DMS153 treated with DMSO at 0.1 percent for 48 hours (cell line): ENCODE data around the gene CAMK4.
A peak's percentile ranks its signal among the peaks of the same experiment; 100 is the strongest.

Source experiments
- DNase-seq: peaks from one replicate; lab custom pipeline; 2025; ENCODE audit not compliant: unreplicated experiment; lab: John Stamatoyannopoulos, UW

Gene CAMK4

GRCh38 chr5:111480346-111480745, 256.2 kb downstream of the CAMK4 start:
- DNase-seq: no peak

DNA sequence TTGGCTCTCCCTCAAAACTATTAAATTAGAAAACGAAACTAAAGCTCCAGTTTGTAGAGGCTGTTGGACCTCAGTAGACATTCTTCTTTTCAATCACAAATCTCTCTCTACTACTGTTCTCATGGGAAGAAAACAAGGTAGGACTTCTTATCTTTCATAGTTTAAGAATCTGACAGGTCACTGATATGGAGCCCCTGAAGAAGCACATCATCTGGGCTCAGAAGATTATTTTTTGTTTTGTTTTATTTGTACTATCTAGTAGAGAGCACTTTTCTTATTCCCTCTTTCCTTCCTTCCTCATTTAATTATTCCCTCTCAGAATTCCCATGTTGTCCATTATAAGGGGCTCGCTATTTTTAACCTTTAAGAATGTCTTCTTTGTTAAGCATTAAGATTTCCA, 261.9 kb downstream of the CAMK4 start:
- no peak for DNase-seq

DNA sequence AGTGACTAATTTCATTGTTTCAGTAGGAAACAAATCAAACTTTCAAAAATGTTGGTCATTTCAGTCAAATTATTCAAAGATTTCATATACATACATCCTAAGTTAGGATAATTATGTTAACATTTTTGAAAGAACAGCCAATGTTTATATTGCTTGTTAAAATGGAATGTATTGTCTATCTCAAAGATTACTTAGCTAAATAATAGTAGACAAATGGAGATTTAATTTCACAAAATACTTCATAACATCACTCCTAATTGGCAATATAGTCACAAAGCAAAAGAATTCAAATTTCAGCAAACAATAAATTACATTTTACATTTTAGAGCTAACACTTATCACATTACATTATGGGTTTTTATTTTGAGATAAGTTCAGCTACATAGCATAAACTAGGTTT, 262.7 kb downstream of the CAMK4 start:
- no peak for DNase-seq

DNA sequence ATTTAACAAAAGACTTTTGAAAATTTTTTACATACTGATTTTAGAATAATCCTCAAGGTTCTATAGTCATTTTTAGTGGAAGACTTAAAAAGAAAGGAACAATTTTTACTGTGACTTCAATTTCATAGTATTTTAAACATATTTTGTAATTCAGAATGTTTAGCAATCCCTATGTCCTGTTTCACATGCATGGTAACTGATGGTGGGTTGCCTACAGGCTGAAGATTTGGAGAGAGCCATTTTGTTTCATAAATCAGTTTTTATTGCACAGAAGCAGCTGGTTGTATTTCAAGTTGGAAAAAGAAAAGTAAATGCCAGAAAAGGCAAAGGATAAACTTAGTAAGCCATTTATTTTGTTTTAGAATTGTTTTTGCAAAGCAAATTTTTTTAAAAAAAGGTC, 264.2 kb downstream of the CAMK4 start:
- no peak for DNase-seq

GRCh38 chr5:111493031-111493430, 268.8 kb downstream of the CAMK4 start:
- no peak for DNase-seq

DNA sequence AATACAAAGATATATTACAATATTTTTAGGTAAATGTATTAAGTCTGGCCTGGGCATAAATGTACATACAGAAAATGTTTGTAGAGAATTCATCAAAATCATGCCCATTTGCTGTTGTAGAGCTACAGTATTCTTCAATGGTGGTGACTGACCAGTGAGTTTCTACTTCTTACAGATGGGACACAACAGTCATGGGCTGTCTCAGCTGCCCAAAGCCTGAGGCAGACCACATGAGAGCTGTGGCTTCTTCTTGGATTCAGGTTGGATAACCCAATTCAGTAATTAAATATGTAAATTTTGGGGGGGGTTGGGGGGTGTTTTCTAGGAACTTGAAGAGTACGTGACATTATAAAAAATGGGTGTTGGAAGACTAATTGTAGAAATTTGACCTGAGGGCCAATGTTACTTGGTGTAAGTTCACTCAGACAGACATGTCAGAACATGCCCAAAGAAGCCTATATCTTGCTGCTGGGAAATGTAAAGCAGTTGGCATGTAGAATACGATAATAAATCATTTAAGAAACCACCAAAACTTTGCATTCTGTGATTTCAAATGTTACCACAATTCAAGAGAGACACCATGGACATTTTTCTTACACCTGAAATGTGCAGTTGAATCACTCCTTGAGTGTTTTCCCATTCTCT, 270.3 kb downstream of the CAMK4 start:
- no peak for DNase-seq

DNA sequence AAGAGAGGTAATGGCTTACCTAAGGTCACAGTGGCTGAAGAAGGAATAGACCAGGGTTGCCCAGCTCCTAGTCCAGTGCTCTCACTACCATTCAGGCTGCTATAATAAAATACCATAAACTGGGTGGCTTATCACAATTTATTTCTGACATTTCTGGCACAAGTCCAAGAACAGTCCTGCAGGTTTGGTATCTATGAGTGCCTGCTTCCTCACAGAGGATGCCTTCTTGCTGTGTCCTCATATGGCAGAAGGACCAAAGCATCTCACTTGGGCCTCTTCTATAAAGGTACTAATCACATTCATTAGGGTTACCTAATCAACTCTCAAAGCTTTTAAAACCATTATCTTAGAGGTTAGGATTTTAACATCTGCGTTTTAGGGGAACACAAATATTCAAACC, 271.0 kb downstream of the CAMK4 start:
- no peak for DNase-seq

- DNase-seq: no peak
Measured at GRCh38 chr5:111498346-111498745, 274.2 kb downstream of the CAMK4 start.

GRCh38 chr5:111502956-111503355, 278.8 kb downstream of the CAMK4 start:
- DNase-seq: no peak

DNA sequence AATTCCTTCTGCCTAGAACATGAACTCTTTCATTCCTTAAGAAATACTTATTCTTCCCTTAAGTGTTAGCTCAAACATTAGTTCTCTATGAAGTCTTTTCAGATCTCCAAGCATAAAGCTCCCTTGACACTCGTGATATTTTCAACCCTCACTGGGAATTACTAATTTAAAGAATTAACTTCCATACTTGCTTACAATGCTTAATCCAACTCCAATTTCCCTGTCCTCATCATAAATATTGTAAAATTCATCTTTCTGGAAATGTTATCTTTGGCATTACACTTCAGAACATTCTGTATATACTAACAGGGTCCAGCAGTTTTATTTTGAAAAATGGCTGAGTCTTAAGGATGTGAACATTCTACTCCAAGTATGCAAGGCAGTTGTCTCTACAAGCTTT, 280.9 kb downstream of the CAMK4 start:
- DNase-seq: no peak

- no peak for DNase-seq
Measured at GRCh38 chr5:111507276-111507675, 283.1 kb downstream of the CAMK4 start.

DNA sequence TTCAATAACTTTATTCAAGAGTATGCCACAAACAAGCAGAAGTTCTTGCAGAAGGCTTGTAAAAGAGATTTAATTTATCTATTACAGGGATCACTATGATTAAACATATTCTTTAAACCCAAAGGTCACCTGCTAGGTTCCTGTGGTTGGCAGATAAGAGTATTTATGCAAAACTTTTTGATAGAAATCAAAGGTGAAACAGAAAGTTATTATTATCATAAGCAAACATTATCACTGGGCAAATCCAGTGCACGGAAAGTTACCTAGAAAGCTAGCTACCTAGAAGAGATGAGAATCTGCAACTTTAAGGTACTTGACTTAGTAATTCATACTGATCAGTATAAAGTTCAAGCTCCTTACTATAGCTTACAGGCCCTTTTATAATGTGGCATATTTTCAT, 284.9 kb downstream of the CAMK4 start:
- DNase-seq: no peak

DNA sequence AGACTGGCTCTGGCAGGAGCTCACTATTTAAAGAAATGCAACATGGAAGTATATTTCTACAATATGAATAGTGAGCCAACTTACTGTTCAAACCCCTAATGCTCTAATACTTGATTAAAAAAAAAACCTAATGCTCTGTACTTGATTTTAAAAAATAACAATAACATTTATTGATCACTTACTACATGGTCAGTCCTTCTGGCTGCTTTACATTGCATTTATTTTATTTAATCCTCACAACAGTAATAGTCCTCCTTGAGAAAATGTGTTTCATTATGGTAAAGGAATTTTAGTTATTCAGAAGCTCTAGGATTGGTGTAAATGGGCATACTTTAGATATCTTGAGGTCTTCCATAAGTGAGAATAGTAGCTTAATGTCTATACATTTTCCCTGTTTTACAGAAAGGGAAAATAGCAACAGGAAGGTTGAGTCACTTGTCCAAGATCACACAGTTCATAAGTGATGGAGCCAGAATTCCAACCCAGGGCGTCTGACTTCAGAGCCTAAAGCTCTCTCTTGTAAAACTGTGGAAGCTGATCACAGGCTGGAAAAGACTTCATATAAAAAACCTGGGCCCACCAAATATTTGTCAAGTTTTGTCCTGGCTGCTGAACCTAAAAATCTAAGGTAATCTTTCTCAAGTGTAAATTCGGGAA, 287.1 kb downstream of the CAMK4 start:
- DNase-seq: no peak

DNA sequence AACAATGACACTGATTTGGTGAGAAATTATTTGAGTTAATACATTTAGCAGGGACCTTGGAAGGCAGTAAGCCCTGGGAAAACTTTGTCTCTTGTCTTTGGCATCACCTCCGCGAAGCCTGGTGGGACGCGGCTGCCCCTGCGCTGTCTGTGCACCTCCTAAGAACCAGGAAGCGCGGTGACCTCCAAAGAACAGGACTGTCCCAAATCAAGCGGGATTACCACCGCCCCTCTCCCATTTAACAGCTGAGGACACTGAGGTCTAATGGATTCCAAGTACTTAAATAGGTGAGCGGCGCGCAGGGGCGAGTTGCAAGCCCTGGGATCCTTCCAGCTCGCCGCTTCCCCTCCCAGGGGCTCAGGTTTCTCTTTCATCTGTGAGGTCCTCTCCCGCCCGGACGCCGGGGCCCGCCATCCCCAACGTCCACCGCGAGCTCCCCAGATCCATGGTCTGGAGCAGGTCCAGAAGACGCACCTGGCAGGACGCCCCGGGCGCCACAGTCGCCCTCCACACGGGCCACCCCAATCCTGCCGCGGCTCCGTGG, 287.7 kb downstream of the CAMK4 start:
- peak; percentile 23 for DNase-seq

DNA sequence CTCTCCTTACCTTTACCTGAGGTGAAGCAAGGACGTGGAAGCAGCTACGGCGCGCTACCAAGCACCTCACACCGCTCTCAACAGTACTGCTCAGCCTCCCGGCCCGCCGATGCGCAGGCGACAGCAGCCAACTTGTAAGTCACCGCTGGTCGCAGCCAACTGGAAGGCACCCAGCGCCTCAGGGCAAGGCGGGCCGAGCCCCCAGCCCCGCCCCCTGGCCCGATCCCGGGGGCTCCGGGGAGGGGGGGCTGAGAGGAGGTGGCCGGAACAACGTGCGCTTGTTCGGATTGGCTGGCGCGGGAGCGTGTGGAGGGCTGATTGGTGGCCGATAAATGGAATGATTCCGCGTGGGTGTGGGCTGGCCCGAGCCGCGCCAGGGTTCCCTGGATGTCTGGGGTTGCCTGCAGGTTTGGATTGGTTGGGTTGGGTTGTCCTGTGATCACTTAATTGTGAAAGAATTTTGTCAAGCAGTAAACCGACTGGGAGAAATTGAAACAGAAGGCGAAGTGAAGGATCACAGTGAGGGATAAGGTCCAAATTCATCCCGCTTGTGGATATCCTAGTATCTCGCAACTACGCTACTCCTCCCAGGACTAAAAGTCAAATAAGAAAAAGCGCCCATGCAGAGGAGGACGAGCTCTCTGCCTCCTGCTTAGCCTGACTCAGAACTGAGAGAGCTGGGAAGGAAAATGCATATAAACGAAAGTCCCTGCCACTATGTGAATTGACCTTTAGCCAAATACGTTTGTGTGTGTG, 288.4 kb downstream of the CAMK4 start, which contains the start of gene STARD4:
Gene STARD4 (minus strand): TSS at position 161 of the 756 bp plus-strand sequence. CDS start 5,102 bp downstream, outside the sequence.
- DNase-seq: peak; percentile 54

DNA sequence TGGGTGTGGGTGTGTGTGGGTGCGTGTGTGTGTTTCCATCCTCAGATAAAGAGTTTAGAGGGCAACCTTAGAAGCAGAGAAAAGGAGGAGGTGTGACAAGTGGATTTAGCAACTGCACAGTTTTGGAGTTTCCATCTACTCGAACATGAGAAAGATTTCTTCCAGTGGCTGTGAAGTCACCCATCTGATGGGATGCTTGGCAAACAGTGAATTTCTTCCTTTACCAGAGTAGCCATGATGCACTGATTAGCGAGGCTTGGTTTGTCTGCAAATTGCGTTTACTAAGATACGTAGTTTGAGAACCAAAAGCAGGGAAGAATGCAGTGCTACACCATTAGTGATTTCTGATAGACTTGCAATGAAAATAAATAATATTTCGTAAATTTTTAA, 288.9 kb downstream of the CAMK4 start:
- no peak for DNase-seq

DNA sequence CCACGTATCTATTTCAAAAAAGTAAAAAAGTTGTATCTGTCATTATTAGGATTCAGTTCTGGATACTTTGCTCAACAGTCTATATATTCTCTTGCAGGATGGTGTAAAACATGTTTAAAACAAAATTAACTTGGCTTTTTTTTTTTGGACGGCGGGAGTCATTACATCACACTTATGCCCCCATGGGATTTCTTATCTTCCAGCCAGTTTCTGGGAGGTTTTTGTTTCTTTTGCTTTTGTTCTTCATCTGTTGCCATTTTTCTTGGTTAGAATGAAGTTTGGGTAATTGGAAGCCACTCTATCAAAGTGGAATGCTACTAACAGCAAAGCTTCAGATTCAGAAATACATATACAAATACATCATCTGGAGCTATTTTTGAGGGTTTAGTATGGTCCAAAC, 289.9 kb downstream of the CAMK4 start:
- no peak for DNase-seq

GRCh38 chr5:111517853-111518501, 293.8 kb downstream of the CAMK4 start:
- no peak for DNase-seq

- DNase-seq: no peak
Measured at GRCh38 chr5:111518777-111519176, 294.6 kb downstream of the CAMK4 start.

GRCh38 chr5:111520908-111521307, 296.7 kb downstream of the CAMK4 start:
- DNase-seq: no peak

- DNase-seq: no peak
Measured at GRCh38 chr5:111528056-111528455, 303.9 kb downstream of the CAMK4 start.
